Right lung (tissue), 5 donors: ENCODE measurements around the gene DMAC1. TPM values are rescaled to one million over a fixed set of nuclear protein-coding genes. Genes with fewer than 3 reads are reported as not detected.

Experiments
- DNase-seq, 2 donors: peaks; one replicate each; pipeline ENCODE4 v3.0.0-alpha.2; 2013
- polyA plus RNA-seq, 5 donors: library from polyadenylated mRNA; unstranded; fragments of 120-200 nt; gene quantifications; one replicate each; pipeline versions ENCODE4 v1.2.1 to v1.2.3, GENCODE V29; 2013; ENCODE audit warnings: inconsistent platforms in 1 of 5, low replicate concordance in 1 of 5; ENCODE audit not compliant: insufficient read length in 5 of 5, insufficient read depth in 1 of 5

Gene DMAC1
- polyA plus RNA-seq, 5 donors: 65.8 to 84.3 (median 73.1) TPM

DNA sequence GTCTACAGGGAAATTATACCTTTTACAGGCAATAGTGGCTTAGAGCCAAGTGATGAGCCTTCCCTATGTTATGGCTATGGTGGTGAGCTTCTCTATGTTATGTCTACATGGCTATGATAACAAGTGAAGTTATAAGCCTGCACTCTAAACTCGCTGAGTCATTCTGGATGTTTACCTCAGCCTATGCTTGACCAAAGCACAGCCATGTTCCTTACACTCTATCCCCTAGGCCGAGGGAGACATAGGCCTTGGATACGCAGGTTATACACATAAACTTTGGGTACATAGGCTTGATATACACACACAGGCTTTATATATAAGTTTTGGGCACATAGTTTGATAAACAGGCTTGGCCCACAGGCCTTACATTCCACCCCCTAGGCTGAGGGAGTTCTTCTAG lies 13.8 kb downstream of the DMAC1 start:
- no peak for DNase-seq

DNA sequence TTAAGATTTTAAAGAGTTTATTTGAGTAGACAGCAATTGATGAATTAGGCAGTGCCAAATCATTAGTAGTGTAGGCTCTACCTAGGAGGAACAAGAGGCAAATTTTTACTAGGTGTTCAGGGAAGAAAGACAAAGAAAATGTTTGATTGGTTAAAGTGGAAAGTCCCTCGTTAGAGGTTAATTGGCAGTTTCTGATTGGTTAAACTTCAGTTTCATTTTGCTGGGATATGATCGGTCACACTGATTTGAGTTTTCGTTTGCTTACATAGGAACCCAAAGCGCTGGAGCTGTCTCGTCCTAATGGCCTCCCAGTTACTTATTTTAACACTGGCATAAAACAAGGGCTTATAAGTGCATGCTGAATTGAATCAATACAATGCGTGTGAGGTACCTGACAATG lies 15.1 kb downstream of the DMAC1 start:
- no peak for DNase-seq

DNA sequence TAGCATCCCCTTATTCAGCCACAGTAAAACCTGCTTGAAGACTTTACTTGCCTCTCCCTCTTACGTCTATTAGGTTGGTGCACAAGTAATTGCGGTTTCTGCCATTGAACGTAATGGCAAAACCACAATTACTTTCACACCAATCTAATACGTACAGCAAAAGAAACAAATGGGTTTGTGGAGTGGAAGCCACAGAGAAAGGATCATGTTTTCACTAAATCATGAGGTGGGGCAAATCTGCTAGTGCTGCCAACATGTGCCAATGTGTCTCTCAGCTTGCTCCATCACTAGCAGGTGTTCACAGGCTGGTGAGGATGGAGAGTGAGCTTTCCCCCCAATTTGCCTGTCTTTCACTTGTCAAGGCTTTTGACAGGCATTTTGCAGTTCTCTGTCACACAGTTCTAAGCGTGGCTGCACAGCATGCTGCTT lies 15.9 kb downstream of the DMAC1 start:
- no peak for DNase-seq

DNA sequence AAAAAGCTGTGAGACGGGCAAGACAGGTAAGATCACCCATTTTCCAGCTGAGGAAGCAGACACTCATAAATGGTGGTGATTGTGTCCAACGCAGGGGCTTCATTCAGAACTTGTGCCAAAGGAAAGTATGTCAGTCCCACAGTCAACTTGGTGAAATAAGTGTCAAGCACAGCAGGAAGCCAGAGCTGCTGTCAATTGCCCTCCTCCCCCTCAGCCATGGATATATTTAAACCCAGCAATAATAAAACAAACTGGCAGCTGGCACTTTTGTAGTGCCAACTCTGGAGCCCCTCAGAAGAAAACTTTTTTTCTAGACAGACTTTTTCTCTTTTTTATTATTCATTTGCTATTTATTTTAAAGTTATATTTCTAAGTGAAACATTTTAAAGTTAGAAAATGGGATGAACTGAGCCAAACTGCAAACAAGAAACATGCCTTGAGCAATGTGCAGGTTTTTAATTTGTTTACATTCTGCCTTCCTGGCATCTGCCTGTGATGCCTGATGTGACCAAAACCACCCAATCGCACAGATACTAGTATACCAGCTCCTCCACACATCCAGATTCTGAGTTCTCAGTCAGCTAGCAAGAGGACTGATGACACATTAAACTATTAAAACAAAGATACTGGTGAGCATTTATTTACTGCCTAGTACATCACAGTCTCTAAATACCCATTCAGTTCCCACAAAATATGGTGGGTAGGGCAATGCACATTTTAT lies 17.0 kb downstream of the DMAC1 start:
- no peak for DNase-seq

DNA sequence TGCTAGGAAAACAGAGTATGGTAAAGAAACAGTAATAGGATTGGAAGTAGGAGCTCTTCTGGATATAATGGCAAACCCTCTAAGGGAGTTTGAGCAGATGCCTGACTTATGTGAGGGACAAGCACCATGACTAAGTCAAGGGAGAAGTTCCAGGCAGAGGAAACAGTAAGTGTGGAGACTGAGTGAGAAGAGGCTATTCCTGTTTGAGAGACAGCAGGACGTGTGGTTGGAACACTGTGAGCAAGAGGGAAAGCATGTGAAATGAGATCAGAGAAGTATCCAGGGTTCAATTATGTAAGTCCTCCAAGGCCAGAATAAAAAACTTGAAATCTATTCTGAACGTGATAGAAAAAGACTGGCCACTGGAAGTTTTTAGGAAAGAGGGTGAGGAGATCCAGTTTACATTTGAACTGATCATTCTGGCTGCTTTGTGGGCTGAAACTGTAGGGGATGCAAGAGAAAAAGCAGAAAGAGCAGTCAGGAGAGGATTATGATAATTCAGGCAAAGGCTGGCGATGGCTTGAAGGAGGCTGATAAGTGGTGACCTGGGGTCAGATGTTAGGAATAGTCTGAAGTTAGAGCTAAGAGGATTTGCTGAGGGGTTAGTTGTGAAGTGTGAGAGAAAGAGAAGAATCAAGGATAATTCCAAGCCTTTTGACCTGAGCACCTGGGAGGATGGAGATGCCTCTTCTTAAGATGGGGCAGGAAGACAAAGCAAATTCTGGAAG lies 19.2 kb downstream of the DMAC1 start:
- DNase-seq: no peak

DNA sequence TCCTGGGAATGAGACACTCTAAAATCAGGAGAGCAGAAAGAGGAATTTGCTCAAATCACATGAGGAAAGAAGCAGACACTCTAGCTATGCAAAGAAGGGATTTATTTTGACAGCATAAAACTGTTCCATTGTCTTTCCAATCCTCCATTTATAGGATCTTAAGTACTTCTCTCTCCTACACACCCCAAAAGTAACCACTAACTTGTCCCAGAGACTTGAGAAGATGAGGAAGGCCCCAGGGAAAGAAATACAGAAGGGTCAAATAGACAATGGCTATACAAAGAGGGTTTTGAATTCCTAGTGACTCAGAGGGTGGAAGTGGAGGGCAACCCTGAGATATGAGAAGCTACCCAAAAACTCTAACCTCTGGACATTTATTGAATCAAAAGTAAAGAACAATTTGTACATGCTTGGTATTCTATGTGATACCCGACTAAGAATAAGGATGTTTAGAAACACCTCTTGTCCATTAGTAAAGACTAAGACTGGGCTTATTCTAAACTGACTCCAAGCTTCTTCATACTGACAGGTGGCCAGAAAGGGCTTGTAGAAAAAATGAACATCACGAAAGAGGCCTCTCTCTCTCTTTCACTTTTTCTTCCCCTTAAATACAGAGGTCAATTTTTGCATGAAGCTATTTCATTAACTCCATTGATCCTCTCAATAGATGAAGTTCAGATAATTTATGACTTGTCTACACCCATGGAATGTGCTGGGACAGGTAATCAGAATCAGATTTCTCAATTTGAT lies 20.6 kb downstream of the DMAC1 start:
- no peak for DNase-seq

DNA sequence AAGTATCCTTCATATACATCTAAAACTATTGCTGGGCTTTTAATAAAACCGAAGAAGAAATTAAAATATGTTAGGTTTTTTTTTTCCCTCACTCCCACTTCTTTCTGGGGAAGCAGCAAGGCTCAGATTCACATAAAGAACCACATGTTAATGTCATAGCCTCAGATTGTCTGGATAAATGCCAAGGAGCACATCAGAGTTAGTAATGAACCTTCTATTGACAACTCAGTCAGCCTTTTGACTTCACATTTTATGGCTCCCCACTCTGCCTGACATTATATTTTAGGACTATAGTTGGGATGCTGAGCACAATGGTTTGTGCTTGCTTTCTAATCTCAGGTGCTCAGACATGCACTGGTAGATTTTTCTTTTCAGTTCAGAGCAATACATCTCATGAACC lies 21.8 kb downstream of the DMAC1 start:
- no peak for DNase-seq

DNA sequence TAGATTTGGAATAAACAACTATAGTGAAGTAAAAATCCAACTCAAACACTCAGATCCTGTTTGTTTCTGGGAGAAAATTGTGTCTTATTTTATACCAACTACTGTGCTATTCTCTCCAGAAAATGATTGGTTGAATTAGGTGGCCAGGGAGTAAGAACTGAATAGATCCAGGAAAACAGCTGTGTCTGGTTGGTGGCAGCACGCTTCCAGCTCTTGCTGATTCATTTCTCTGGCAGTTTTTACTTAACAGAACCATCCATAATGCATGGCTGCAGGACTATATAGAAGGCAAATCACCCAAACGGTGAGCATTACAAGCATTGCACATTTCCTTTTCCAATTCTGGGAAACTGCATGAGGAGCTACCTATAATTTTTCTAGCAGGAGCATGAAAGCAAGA lies 29.5 kb downstream of the DMAC1 start:
- DNase-seq: peak; percentile 11 to 14

DNA sequence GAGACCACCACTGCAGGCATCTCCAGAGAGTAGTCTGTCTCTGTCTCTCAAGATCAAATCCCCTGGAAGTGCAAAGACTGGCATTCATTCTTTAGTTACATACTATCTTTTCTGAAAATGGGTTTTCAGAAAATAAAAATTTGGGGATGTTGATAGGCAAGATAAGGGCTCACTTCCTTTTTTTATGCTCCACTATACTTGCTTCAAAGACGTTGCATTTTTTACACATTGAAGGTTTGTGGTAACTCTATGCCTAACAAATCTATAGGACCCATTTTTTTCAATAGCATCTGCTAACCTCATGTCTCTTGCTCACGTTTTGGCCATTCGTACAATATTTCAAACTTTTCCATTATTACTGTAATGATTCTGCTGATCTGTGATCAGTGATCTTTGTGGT lies 37.0 kb downstream of the DMAC1 start:
- no peak for DNase-seq

DNA sequence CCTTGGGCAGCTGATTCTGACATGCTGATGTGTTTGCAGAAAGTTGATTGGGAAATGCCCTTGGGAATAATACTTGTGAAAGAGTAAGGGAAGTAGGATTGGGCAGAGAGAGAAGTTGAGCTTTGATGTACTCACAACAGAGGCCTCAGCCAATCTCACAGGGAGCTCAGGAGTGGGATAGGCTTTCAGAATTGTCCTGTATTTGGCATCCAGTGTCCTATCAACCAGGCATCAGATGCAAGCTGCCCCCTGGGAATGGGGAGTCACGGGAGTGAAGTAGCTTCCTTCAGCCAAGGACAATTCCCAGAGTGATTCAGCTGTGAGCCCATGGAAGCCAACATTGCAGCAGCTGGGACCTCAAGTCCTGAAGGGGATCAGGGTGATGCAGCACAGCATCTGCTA lies 39.6 kb downstream of the DMAC1 start:
- DNase-seq: no peak

DNA sequence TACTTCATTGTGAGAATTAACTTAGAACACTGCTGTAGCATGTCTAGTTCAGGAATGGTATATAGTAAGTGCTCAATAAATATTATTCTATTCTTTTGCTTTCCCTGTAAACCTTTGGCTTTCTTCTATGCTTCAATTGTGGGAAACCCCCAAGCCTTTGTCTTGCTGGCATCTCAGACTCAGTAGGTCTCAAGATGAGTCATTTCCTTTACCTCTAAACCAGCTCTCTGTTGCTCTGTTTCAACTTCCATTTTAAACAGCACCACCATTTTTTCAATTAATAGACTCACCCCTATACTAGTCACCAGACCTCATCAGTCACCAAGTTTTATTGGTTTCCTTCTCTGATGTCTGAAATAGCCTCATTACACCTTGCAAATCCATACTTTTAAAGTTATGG lies 43.5 kb downstream of the DMAC1 start:
- no peak for DNase-seq

DNA sequence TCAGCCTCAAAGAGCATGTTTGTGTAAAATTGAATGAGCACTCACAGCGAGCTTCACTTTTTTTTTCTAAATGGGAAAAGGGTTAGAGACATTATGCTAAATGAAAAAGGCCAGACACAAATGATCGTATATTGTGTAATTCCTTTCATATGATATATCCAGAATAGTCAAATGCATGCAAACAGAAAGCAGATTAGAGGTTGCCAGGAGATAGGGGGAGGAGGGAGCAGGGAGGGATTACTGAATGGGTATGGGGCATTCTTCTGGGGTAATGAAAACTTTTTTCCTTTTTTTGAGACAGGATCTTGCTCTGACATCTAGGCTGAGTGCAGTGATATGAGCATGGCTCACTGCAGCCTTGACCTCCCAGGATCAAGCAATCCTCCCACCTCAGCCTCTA lies 47.1 kb downstream of the DMAC1 start:
- peak; percentile 19 to 40 for DNase-seq
